Prostate gland (tissue), 2 donors: ENCODE measurements around the gene PSMF1. TPM values are rescaled to one million over a fixed set of nuclear protein-coding genes. Genes with fewer than 3 reads are reported as not detected.

ENCODE experiments used
- DNase-seq: peaks from one replicate; pipeline ENCODE4 v3.0.0-alpha.2; 2019; ENCODE audit warnings: low spot score
- H3K27ac ChIP-seq, 2 donors: fragments of 200-600 bp; sonication (generic); 2 replicates each; pipeline ENCODE4 v1.5.1; 2017 to 2019
- H3K27me3 ChIP-seq: fragments of 200-600 bp; sonication (generic); replicated peaks from 2 replicates; pipeline ENCODE4 v1.5.1; 2019; ENCODE audit not compliant: insufficient read depth
- H3K36me3 ChIP-seq, 2 donors: fragments of 200-600 bp; sonication (generic); 1 replicate in 1 of 2; 2 replicates in 1 of 2; pipeline versions ENCODE4 v1.5.1 to v1.8.1; 2017 to 2019
- H3K4me1 ChIP-seq: fragments of 200-600 bp; sonication (generic); replicated peaks from 2 replicates; pipeline ENCODE4 v1.5.1; 2019
- H3K4me3 ChIP-seq, 2 donors: fragments of 200-600 bp; sonication (generic); 2 replicates each; pipeline ENCODE4 v1.5.1; 2017 to 2019
- H3K9me3 ChIP-seq: fragments of 200-600 bp; sonication (generic); 2 replicates; pipeline ENCODE4 v1.5.1; 2017
- CTCF ChIP-seq, 4 experiments: fragments of 200-600 bp in 2 of 4; fragments of 450-650 bp in 2 of 4; sonication (generic) in 2 of 4; IDR thresholded peaks; 1 replicate in 3 of 4; 2 replicates in 1 of 4; pipeline ENCODE4 v1.5.1; 2016 to 2019; ENCODE audit warnings: antibody characterized with exemption in 4 of 4, mild to moderate bottlenecking in 2 of 4, moderate library complexity in 2 of 4
- POLR2A ChIP-seq: fragments of 450-650 bp; IDR thresholded peaks from one replicate; pipeline ENCODE4 v1.6.1; 2016; ENCODE audit warnings: antibody characterized with exemption, mild to moderate bottlenecking
- POLR2AphosphoS5 ChIP-seq: sonication (generic); formaldehyde crosslinking; IDR thresholded peaks from one replicate; pipeline ENCODE4 v1.6.1; 2017; ENCODE audit warnings: antibody characterized with exemption
- WGBS: methylation state at CpG from one replicate; pipeline ENCODE4 v1.1.5; 2018; 5-methylcytosine and 5-hydroxymethylcytosine counted together
- intact Hi-C: fragments of 100-400 bp; cut with DNase I; formaldehyde crosslinking; loops from one replicate; pipeline ENCODE4 v1.14.2; 2022
- total RNA-seq, 2 donors: library from RNA; depleted of rRNA; stranded (reverse); fragments of >200 nt; gene quantifications; one replicate each; pipeline ENCODE4 v1.1.0, GENCODE V29; 2016

Gene PSMF1
- total RNA-seq, 2 donors from 2014 or later, result 76.8 to 282 TPM

- DNase-seq, result no peak
- Histone ChIP-seq H3K36me3 (no peaks in the 10 kb centered on the region), H3K27ac (peak overlapping the region; percentile 71 to 83), H3K9me3 (no peaks in the 10 kb centered on the region), H3K4me1 (peaks cover 14% of the 10 kb centered on the region), H3K4me3 (peak overlapping the region; percentile 71 to 87), H3K27me3 (no peaks in the 10 kb centered on the region)
- intact Hi-C loops, result loop anchor here (5.0 kb wide), 1 partner anchor 348 kb away; the partner anchor contains the start of gene NSFL1C
- TF ChIP-seq POLR2AphosphoS5, result no peak
- no peak for TF ChIP-seq CTCF (IDR thresholded peaks at IDR 0.05)
- no peak for TF ChIP-seq POLR2A
- WGBS, result 12% methylated on average over 3 of the region's 3 CpGs
Measured at GRCh38 chr20:1119524-1119923, 1.1 kb downstream of the PSMF1 start.

- peaks cover 0 to 4% of the 10 kb centered on the region in 2 donors for H3K36me3 ChIP-seq
- intact Hi-C loops, result no loop called here
- H3K4me3 ChIP-seq, result no peak overlapping the region
- H3K4me1 ChIP-seq, result peaks cover 14% of the 10 kb centered on the region
- H3K9me3 ChIP-seq, result no peaks in the 10 kb centered on the region
- H3K27ac ChIP-seq, result no peak overlapping the region
- TF ChIP-seq CTCF (IDR thresholded peaks at IDR 0.05), result no peak
- no peak for TF ChIP-seq POLR2AphosphoS5
- TF ChIP-seq POLR2A, result no peak
- no peak for DNase-seq
- 87% methylated on average over 1 of the region's 1 CpG for WGBS
- H3K27me3 ChIP-seq, result no peaks in the 10 kb centered on the region
Measured at GRCh38 chr20:1121429-1121828, 3.0 kb downstream of the PSMF1 start.

- H3K27ac ChIP-seq, result peak overlapping the region; percentile 21 to 31
- 36% methylated on average over 12 of the region's 12 CpGs for WGBS
- no peaks in the 10 kb centered on the region for H3K27me3 ChIP-seq
- peak; percentile 53 for DNase-seq
- no peak overlapping the region for H3K4me3 ChIP-seq
- peaks cover 0 to 4% of the 10 kb centered on the region in 2 donors for H3K36me3 ChIP-seq
- TF ChIP-seq POLR2AphosphoS5 (peak; percentile 50), POLR2A (no peak)
- H3K9me3 ChIP-seq, result no peaks in the 10 kb centered on the region
- intact Hi-C loops, result no loop called here
- peaks cover 14% of the 10 kb centered on the region for H3K4me1 ChIP-seq
Measured at GRCh38 chr20:1122388-1123315, 4.2 kb downstream of the PSMF1 start.

- WGBS, result 91% methylated on average over 3 of the region's 3 CpGs
- no peak for DNase-seq
- Histone ChIP-seq H3K9me3 (no peaks in the 10 kb centered on the region), H3K27me3 (no peaks in the 10 kb centered on the region), H3K36me3 (peaks cover 0 to 10% of the 10 kb centered on the region in 2 donors), H3K4me3 (no peak overlapping the region), H3K27ac (no peak overlapping the region), H3K4me1 (peaks cover 14% of the 10 kb centered on the region)
- no peak for TF ChIP-seq CTCF (IDR thresholded peaks at IDR 0.05)
- TF ChIP-seq POLR2AphosphoS5, result no peak
- no peak for TF ChIP-seq POLR2A
- intact Hi-C loops, result no loop called here
Measured at GRCh38 chr20:1123666-1124065, 5.3 kb downstream of the PSMF1 start.

DNA sequence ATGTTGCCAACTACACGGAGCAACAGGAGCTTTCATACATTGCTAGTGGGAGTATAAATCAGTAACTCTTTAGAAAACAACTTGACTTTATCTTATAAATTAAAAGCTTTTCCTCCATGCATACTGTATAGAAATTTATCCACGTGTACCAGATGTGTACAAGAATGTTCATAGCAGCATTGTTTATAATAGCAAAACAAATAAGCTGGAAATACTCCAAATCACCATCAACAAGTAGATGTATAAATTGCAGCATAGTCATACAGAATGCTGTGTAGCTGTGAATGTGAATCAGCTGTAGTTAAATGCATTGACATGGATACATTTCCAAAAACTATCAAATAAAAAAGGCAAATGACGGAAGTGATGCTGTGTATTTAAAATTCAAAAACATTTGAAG is 6.0 kb downstream of the PSMF1 start:
- DNase-seq, result no peak
- intact Hi-C loops, result no loop called here
- TF ChIP-seq POLR2A (no peak), POLR2AphosphoS5 (no peak), CTCF (IDR thresholded peaks at IDR 0.05) (no peak)
- H3K36me3 ChIP-seq, result peaks cover 2 to 10% of the 10 kb centered on the region in 2 donors
- no peaks in the 10 kb centered on the region for H3K9me3 ChIP-seq
- H3K27me3 ChIP-seq, result no peaks in the 10 kb centered on the region
- 45% methylated on average over 3 of the region's 3 CpGs for WGBS
- H3K4me1 ChIP-seq, result peaks cover 12% of the 10 kb centered on the region
- H3K4me3 ChIP-seq, result no peak overlapping the region
- no peak overlapping the region for H3K27ac ChIP-seq
